ENCODE measurements around the gene PRSS2. TPM values are rescaled to one million over a fixed set of nuclear protein-coding genes. Genes with fewer than 3 reads are reported as not detected.
"Not testable (repeated sequence)": the region's sequence is repeated elsewhere in the genome, so short reads cannot be mapped to it uniquely, and the experiment has no call there.

The PRSS2 gene
- total and polyA plus RNA-seq, 8 donors: 13.1 TPM; not detected in 7

DNA sequence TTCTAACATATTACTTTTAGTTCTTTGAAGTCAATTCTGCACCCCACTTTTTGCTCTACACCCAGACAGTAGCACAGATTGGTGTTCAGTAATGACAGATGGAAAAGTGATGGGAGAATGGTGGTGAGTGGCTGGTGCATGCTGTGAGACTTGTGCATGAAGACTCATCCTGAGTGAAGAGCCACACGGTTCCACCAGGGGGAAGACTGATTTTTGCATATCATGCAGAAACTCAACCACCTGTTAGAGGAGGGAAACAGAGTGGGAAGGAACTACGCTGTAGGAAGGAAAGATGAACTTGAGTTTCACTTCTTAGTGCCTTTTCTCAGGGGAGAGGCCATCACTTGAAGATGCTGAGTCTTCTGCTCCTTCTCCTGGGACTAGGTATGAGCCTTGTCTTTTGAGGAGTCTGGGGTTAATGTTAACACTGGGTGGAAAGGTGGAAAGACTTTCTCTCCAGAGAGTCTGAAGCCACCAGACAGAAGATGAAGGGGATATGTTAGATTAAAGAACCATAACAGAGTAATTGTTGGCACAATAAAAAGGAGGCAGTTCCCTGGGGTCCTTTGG is 30.8 kb upstream of the PRSS2 start:
- Histone ChIP-seq H3K9me3 (no peaks in the 10 kb centered on the region), H3K27ac (no peak overlapping the region), H3K4me1 (no peaks in the 10 kb centered on the region), H3K27me3 (no peaks in the 10 kb centered on the region), H3K4me3 (no peak overlapping the region), H3K36me3 (no peaks in the 10 kb centered on the region)
- intact Hi-C loops (cut with DNase I): no loop called here
- DNase-seq: no peak
- no peak for ATAC-seq
- no peak for TF ChIP-seq CTCF (IDR thresholded peaks at IDR 0.05)

GRCh38 chr7:142740786-142741185 is 30.0 kb upstream of the PRSS2 start:
- intact Hi-C loops (cut with DNase I): no loop called here
- no peak overlapping the region for H3K27ac ChIP-seq
- ATAC-seq (no peak), DNase-seq (no peak)
- no peak for TF ChIP-seq CTCF (IDR thresholded peaks at IDR 0.05)
- H3K36me3 ChIP-seq: no peaks in the 10 kb centered on the region
- H3K27me3 ChIP-seq: no peaks in the 10 kb centered on the region
- no peaks in the 10 kb centered on the region for H3K4me1 ChIP-seq
- H3K4me3 ChIP-seq: no peak overlapping the region
- no peaks in the 10 kb centered on the region for H3K9me3 ChIP-seq

DNA sequence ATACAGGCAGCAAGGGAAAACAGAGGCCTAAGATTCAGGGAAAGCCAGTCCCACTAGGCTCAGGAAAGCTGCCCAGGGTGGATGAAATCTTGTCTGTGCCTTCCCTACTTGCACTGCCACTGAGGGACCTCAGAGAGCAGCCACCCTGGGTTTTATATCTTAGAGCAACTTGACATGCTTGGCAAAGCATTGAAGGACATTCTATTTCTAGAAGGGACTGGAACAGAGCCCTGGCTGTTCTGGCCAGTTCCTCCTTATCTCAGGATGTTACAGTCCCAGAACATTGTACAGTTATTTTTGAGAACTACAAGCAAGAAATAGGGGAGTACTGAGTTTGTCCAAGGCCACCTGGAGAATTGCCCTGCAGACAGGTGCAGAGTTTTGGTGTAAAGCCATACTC is 28.8 kb upstream of the PRSS2 start:
- DNase-seq; H3K4me1 ChIP-seq; intact Hi-C loops (cut with DNase I): not testable (repeated sequence)

DNA sequence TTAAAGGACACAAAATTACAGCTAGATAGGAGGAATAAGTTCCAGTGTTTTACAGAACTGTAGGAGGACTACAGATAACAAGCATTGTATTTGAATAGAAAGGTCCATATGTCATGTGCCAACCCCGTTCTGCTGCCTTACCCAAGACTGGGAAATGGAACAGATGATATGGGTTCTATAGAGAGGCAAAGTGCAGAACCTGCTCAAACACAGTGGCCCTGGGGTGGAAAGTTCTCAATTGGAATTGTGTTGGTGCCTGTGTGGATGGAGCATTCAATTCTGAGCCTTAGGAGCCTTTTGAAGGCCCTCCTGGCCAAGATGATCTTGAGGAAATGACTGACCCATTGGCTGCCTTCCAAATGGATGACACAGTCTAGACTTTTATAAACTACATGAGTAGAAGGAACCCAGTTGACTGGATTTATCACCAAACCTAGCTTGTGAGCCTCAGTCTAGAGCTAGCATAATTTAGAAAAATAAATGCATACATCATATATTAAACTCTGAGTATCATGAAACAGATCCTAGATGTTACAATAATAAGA is 25.6 kb upstream of the PRSS2 start:
- Histone ChIP-seq H3K36me3 (no peaks in the 10 kb centered on the region), H3K27me3 (no peaks in the 10 kb centered on the region), H3K9me3 (no peaks in the 10 kb centered on the region), H3K27ac (no peak overlapping the region), H3K4me3 (no peak overlapping the region), H3K4me1 (no peaks in the 10 kb centered on the region)
- ATAC-seq: no peak
- no peak for DNase-seq
- no peak for TF ChIP-seq CTCF (IDR thresholded peaks at IDR 0.05)
- intact Hi-C loops (cut with DNase I): no loop called here

More for the DNA sequence above, 28.8 kb upstream of the PRSS2 start:
- ATAC-seq, H3K4me3 ChIP-seq, H3K27ac ChIP-seq, H3K36me3 ChIP-seq, H3K9me3 ChIP-seq, H3K27me3 ChIP-seq: not testable (repeated sequence)

DNA sequence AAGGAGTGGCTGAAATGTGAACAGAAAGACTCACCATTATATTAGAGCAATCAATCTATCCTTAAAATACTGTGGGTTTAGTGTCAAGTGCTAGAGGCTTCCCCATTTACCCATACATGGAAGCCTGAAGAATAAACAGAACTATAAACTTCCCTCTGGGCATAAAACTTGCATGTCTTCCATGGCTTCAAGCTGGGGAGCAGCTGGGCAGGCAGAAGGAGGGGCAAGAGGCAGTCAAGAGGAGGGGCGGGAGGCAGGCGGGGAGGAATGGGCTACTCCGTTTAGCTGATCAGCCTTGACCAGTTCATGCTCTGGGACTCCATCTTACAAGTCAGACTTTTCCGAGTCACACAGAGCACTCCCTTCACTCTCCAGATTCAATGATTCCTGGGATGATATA is 25.0 kb upstream of the PRSS2 start:
- Histone ChIP-seq H3K27ac (no peak overlapping the region), H3K9me3 (no peaks in the 10 kb centered on the region), H3K36me3 (no peaks in the 10 kb centered on the region), H3K27me3 (no peaks in the 10 kb centered on the region), H3K4me3 (no peak overlapping the region), H3K4me1 (no peaks in the 10 kb centered on the region)
- ATAC-seq (peak; percentile 23), DNase-seq (no peak)
- intact Hi-C loops (cut with DNase I): no loop called here
- TF ChIP-seq CTCF (IDR thresholded peaks at IDR 0.05): no peak

- DNase-seq: no peak
- Histone ChIP-seq H3K4me3 (no peak overlapping the region), H3K9me3 (no peaks in the 10 kb centered on the region), H3K27ac (no peak overlapping the region), H3K4me1 (no peaks in the 10 kb centered on the region), H3K36me3 (no peaks in the 10 kb centered on the region), H3K27me3 (no peaks in the 10 kb centered on the region)
- intact Hi-C loops (cut with DNase I): no loop called here
- ATAC-seq: peak; percentile 60
- no peak for TF ChIP-seq CTCF (IDR thresholded peaks at IDR 0.05)
These were observed 24.5 kb upstream of the PRSS2 start for GRCh38 chr7:142746264-142746663.

DNA sequence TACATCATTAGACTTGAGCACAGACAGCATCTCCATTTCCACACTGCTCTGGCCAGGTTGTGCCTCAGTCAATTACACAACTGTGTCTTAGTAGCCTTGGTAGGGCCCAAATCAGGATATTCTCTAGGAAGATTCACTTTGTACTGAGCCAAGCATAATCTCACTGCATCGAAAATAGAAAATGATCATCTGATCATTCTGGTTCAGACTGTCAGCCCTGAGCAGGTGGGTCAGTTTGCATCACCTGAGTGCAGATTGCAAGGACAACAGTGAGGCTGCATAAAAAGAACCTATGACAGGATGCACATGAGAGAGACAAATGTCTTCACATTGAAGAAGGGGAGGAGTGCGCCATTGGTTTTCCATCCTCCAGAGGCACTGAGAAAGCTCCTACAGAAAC is 22.4 kb upstream of the PRSS2 start:
- ATAC-seq; H3K4me1 ChIP-seq; intact Hi-C loops (cut with DNase I); DNase-seq; H3K36me3 ChIP-seq; H3K4me3 ChIP-seq; H3K27ac ChIP-seq; H3K27me3 ChIP-seq; H3K9me3 ChIP-seq: not testable (repeated sequence)
